ENCODE measurements around the gene CPXM2. TPM values are rescaled to one million over a fixed set of nuclear protein-coding genes. Genes with fewer than 3 reads are reported as not detected.

CPXM2 gene
- polyA plus RNA-seq, 1 of the 3 experiments (the other 2 are of a cell fraction): not detected

GRCh38 chr10:123782549-123782948 lies 109.1 kb downstream of the CPXM2 start:
- POLR2A ChIA-PET: no interaction called here
- no peak for DNase-seq
- WGBS (ENCODE audit: low lambda C conversion rate): 40% methylated on average over 5 of the region's 5 CpGs

DNA sequence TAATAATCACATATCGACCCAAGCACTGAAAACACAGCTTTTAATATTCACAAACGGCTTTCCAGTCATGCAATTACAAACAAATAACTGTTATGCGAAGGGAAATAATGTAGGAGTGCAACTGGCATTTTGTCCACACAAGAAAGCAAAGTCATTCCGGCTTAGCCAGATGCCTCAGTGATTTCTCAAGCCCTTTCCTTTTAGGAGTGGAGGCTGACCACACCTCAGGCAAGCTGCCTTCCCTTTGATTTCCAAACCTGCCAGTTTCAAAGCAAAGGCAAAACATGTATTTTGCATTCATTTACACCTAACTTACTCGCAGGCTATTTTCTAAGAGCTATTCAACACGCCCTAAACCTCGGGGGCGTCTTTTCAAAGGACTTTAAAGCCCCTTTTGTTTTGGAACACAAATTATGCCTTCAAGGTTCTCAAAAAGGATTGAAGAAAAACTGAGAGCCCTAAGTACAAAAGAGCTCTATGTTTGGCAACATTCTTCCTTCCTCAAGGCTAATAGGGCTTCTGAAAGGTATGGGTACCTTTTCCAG lies 109.6 kb downstream of the CPXM2 start:
- Histone ChIP-seq H3K4me2 (no peak overlapping the region), H3K4me1 (ENCODE audit: control insufficient read depth in 1 of 2, insufficient read depth in 2 of 2, low read depth in 1 of 2, low read length in 1 of 2) (no peaks in the 10 kb centered on the region), H2AFZ (ENCODE audit: low read depth) (no peak overlapping the region), H3K36me3 (replicated peaks in 1 of 2; ENCODE audit: control insufficient read depth in 1 of 2, insufficient read depth in 2 of 2, low read length in 1 of 2) (no peaks in the 10 kb centered on the region), H3K9ac (no peak overlapping the region), H3K27me3 (ENCODE audit: insufficient read depth) (no peaks in the 10 kb centered on the region), H3K79me2 (ENCODE audit: insufficient read depth) (no peaks in the 10 kb centered on the region), H4K20me1 (ENCODE audit: insufficient read depth) (no peaks in the 10 kb centered on the region), H3F3A (replicated peaks; ENCODE audit: insufficient read depth) (no peaks in the 10 kb centered on the region), H3K9me3 (no peaks in the 10 kb centered on the region), H3K4me3 (ENCODE audit: low read depth in 2 of 2, low read length in 1 of 2) (no peak overlapping the region), H3K9me2 (no peaks in the 10 kb centered on the region), H3K27ac (ENCODE audit: low read depth in 2 of 2, low read length in 1 of 2) (no peak overlapping the region)
- WGBS (ENCODE audit: low lambda C conversion rate): 19% methylated on average over 8 of the region's 8 CpGs
- CTCF ChIA-PET: no interaction called here
- DNase-seq: no peak
- no peak for TF ChIP-seq FOSL2 (IDR thresholded peaks at IDR 0.05; ENCODE audit: borderline replicate concordance, low read depth)
- TF ChIP-seq IRF3 (IDR thresholded peaks at IDR 0.05; ENCODE audit: low read depth, low read length): no peak
- TF ChIP-seq TEAD4 (IDR thresholded peaks at IDR 0.05; ENCODE audit: borderline replicate concordance, insufficient read depth): no peak
- TF ChIP-seq NFIC (IDR thresholded peaks at IDR 0.05; ENCODE audit: borderline replicate concordance): no peak
- no peak for TF ChIP-seq YY1 (IDR thresholded peaks at IDR 0.05; ENCODE audit: low read depth)
- TF ChIP-seq CHD2 (IDR thresholded peaks at IDR 0.05; ENCODE audit: low read length, partially characterized antibody): no peak
- no peak for TF ChIP-seq CTCF (IDR thresholded peaks at IDR 0.05)
- TF ChIP-seq FOXM1 (IDR thresholded peaks at IDR 0.05; ENCODE audit: low read depth): no peak
- TF ChIP-seq TCF12 (IDR thresholded peaks at IDR 0.05): no peak
- TF ChIP-seq POLR2AphosphoS5 (IDR thresholded peaks at IDR 0.05; ENCODE audit: low read depth, low read length): no peak
- no peak for TF ChIP-seq RAD21 (IDR thresholded peaks at IDR 0.05; ENCODE audit: low read length)
- TF ChIP-seq SMC3 (IDR thresholded peaks at IDR 0.05; ENCODE audit: low read depth, low read length): no peak
- TF ChIP-seq GABPA (IDR thresholded peaks at IDR 0.05; ENCODE audit: low read depth): no peak
- POLR2A ChIA-PET: no interaction called here

More at GRCh38 chr10:123782549-123782948, 109.1 kb downstream of the CPXM2 start:
- Histone ChIP-seq H3K4me1 (ENCODE audit: control insufficient read depth in 1 of 2, insufficient read depth in 2 of 2, low read depth in 1 of 2, low read length in 1 of 2) (no peaks in the 10 kb centered on the region), H2AFZ (ENCODE audit: low read depth) (no peak overlapping the region), H3K27ac (ENCODE audit: low read depth in 2 of 2, low read length in 1 of 2) (no peak overlapping the region), H3K9me3 (no peaks in the 10 kb centered on the region), H3K4me2 (no peak overlapping the region), H4K20me1 (ENCODE audit: insufficient read depth) (no peaks in the 10 kb centered on the region), H3K27me3 (ENCODE audit: insufficient read depth) (no peaks in the 10 kb centered on the region), H3K4me3 (ENCODE audit: low read depth in 2 of 2, low read length in 1 of 2) (no peak overlapping the region), H3K36me3 (replicated peaks in 1 of 2; ENCODE audit: control insufficient read depth in 1 of 2, insufficient read depth in 2 of 2, low read length in 1 of 2) (no peaks in the 10 kb centered on the region), H3K9ac (no peak overlapping the region), H3K79me2 (ENCODE audit: insufficient read depth) (no peaks in the 10 kb centered on the region), H3F3A (replicated peaks; ENCODE audit: insufficient read depth) (no peaks in the 10 kb centered on the region), H3K9me2 (no peaks in the 10 kb centered on the region)
- CTCF ChIA-PET: no interaction called here
- no peak for TF ChIP-seq TCF12 (IDR thresholded peaks at IDR 0.05)
- TF ChIP-seq EZH2phosphoT487 (IDR thresholded peaks at IDR 0.05; ENCODE audit: borderline replicate concordance, low read depth): no peak
- TF ChIP-seq CHD2 (IDR thresholded peaks at IDR 0.05; ENCODE audit: low read length, partially characterized antibody): no peak
- TF ChIP-seq SMC3 (IDR thresholded peaks at IDR 0.05; ENCODE audit: low read depth, low read length): no peak
- no peak for TF ChIP-seq GATA2 (CRISPR knock-in tag; IDR thresholded peaks at IDR 0.05)
- no peak for TF ChIP-seq FOXJ3 (CRISPR knock-in tag; IDR thresholded peaks at IDR 0.05)
- TF ChIP-seq FOSL2 (IDR thresholded peaks at IDR 0.05; ENCODE audit: borderline replicate concordance, low read depth): no peak
- no peak for TF ChIP-seq JUND (IDR thresholded peaks at IDR 0.05)
- TF ChIP-seq YY1 (IDR thresholded peaks at IDR 0.05; ENCODE audit: low read depth): no peak
- no peak for TF ChIP-seq TEAD4 (IDR thresholded peaks at IDR 0.05; ENCODE audit: borderline replicate concordance, insufficient read depth)
- no peak for TF ChIP-seq RAD21 (IDR thresholded peaks at IDR 0.05; ENCODE audit: low read length)
- TF ChIP-seq RXRA (IDR thresholded peaks at IDR 0.05; ENCODE audit: borderline replicate concordance, low read depth): no peak
- TF ChIP-seq RCOR1 (IDR thresholded peaks at IDR 0.05; ENCODE audit: low read length): no peak

Measured in SK-N-SH (cell line).